ENCODE data around the gene MAP4K3. TPM values are rescaled to one million over a fixed set of nuclear protein-coding genes. Genes with fewer than 3 reads are reported as not detected.

The MAP4K3 gene
- total and polyA plus RNA-seq, 2 of the 8 experiments (the other 6 are each of a cell fraction or from before 2014, with no cell fraction given) = 11.4 to 63.0 TPM

GRCh38 chr2:39301352-39301751 lies 135.7 kb downstream of the MAP4K3 start (continued):
- TF ChIP-seq KDM4A (IDR thresholded peaks at IDR 0.05; ENCODE audit: low read depth, low read length, severe bottlenecking) = no peak
- no peak for TF ChIP-seq POLR2AphosphoS5 (IDR thresholded peaks at IDR 0.05; ENCODE audit: low read depth, low read length)
- TF ChIP-seq PHF8 (conservative IDR thresholded peaks at IDR 0.05; ENCODE audit: low read depth, low read length) = no peak
